Raji (cell line): Measurements from ENCODE around the gene PLAC1.

Experiments used
- POLR2A ChIP-seq: IDR thresholded peaks from 2 replicates; pipeline ENCODE4 v1.6.1; 2011; ENCODE audit warnings: low read depth, low read length, control low read depth; ENCODE audit not compliant: insufficient read depth

The PLAC1 gene

DNA sequence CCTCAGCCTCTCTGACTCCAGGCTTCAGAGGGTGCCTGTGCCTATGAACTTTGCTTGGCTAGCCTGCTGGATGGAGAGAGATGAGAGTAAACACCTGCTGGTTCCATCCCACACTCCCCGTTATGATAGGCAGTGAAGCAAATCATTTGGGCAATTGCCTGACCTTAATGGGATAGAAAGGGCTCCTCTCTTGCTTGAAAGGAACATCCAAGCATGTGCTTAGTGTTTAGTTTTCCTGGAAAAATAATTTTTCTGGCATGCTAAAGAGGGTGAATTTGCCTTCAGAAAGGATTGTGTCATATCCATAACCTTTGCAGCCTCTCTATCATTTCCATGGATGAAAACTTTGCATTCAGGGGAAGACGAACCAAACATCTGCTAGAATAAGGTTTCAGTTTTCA, 10.8 kb downstream of the PLAC1 start:
- no peak for TF ChIP-seq POLR2A

DNA sequence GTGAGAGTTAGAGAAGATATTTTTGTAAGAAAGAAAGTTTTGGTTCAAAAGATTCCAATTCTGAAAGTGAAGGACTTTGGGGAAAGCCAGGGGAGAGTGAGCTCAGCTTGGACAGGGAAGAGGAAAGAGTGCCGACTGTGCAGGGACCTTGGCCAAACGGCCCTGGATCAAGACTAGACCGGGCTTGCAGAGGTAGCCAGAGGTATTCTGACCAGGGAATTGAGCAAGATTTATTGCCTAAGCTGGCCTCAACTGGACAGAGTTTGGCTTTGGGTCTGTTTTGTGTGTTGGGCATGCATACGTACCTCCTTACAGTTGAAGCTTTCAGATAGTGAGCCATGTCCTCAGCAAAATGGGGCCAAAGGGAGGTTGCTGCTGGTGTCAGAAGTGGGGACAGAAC, 11.6 kb downstream of the PLAC1 start:
- TF ChIP-seq POLR2A: no peak

DNA sequence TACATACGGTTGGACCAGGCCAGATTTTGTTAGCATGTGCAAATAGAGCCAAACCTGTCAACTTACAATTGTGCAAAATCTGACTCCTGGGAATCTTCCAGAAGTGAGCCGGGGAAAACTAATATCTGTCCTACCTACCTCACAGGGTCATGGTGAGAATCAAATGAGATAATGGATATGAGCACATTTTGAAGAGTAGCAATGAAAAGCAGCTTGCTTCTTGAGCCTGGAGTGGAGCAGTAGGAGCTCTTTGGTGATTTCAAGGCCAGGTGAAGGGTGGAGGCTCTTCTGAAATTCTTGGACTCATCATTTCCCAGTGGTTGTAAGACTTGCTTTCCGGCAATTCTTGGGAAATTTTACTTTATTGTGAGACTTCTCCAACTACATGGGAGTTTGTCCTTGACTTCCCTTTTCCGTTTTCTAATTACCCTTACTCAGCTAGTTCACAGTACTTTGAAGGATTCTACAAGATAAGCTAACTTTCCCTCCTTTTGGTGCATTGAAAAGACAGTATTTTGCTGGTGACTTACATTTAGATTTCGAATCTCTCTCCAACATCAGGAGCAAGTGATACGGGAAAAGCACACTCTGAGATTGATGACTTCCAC, 12.2 kb downstream of the PLAC1 start:
- TF ChIP-seq POLR2A: no peak

DNA sequence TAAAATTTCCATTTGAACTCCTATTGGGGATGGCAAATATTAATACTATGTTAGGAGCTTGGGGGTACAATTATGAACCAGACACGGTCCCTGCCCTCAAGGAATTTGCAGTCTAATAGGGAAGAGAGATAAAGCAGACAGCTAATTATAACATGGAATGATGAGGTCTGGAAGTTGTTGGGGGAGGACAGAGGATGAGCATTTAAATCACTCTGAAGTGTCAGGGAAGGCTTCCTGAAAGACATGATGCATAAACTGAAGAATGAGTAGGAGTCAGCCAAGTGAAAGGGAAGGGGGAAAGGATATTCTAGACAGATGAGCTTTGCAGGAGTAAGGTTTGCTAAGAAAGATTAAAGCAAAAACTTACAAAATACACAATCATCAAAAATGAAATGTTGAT, 15.9 kb downstream of the PLAC1 start:
- no peak for TF ChIP-seq POLR2A

DNA sequence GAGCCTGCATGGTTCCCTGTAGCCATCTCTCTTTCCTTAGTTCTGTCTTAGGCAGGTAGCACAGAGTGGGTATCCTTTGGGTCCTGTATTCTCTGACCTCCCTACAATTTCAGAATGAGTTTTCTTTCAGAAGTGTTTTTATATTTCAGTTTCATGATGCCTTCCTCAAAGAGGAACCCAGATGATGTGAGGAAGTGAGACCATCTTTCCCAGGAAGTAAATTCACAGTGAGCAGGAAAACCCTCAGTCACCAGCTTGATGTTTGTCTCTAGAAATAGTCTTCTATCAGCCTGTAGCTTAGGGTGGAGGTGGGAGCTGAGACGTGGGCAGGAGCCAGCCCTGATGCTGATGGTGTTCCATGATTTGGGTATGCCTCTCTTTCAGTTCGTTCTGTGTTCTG, 16.9 kb downstream of the PLAC1 start:
- no peak for TF ChIP-seq POLR2A

DNA sequence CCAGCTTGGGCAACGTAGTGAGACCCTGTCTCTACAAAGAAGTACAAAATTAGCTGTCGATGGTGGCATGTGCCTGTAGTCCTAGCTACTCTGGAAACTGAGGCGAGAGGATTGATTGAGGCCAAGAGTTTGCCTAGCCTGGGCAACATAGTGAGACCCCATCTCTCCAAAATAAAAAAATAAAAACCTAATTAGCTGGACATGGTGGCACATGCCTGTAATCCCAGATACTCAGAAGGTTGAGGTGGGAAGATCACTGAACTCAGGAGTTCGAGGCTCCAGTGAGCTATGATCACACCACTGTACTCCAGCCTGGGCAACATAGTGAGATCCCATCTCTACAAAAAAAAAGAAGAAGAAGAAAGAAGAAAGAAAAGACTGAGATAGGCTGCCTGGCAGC, 17.4 kb downstream of the PLAC1 start:
- TF ChIP-seq POLR2A: no peak

DNA sequence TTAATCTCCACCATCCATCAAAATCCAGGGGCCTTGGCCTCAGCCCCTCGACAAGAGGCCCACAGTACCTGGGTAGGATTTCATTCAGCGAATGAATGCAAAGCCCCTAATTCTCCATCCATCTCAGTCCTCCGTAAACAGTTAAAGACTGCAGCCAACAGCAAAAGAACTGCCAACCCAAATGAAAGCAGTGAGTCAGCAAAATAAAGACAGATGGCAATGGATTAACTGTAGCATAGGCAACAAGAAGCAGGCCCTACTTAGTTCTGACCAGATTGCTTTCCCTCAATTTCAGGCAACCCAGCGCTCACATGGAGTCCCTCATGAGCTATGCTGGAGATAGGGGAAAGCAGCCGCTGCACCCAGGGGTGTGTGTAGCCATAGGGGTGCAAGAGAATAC, 21.4 kb downstream of the PLAC1 start:
- no peak for TF ChIP-seq POLR2A

DNA sequence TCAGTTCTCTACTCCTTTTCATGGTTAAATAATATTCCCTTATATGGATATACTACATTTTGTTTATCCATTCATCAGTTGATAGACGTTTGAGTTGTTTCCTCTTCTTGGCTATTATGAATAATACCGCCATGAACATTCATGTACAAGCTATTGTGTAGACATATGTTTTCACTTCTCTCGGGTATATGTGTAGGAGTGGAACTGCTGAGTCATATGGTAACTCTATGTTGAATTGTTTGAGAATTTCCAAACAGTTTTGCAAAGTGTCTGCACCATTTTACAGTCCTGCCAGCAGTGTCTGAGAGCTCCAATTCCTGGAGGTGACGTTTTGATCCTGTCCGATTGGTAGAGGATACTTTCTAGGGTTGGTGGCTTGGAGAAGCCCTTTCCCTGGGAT, 23.6 kb downstream of the PLAC1 start:
- no peak for TF ChIP-seq POLR2A

DNA sequence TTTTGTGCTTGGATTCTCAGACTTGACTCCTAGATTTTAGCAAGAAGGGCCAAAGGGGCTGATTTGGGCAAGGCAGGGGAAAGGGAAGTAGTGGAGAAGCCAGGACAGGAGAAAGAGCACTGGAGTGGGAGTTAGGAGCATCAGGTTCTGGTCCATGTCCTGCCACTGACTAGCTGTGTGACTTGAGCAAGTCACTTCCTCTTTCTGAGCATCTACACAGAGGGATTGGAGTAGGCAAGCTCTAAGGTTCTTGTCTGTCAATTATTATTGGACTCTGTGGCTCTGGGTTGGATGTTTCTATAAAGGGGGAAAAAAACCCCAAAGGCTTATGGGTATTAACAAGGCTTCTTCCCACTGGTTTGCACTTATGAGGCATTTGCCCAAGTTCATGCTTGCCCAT, 24.4 kb downstream of the PLAC1 start:
- no peak for TF ChIP-seq POLR2A

DNA sequence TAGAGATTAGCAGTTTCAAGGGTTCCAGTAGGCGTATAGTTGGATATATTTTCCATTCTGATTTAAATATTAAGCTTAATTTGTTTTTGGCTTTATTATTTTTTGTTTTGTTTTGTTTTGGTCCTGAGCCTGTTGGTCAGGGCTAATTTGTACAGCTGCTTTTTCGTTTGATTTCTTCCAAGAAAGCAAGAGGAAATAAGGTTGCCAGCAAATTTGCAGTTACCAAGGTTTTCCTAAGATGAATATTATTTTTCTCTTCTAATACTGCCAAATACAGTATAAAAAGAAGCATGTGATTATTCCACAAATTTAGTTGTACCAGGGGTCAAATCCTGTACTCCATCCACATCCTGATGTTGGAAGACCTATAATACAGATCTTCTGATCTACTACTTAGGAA, 24.9 kb downstream of the PLAC1 start:
- TF ChIP-seq POLR2A: no peak

DNA sequence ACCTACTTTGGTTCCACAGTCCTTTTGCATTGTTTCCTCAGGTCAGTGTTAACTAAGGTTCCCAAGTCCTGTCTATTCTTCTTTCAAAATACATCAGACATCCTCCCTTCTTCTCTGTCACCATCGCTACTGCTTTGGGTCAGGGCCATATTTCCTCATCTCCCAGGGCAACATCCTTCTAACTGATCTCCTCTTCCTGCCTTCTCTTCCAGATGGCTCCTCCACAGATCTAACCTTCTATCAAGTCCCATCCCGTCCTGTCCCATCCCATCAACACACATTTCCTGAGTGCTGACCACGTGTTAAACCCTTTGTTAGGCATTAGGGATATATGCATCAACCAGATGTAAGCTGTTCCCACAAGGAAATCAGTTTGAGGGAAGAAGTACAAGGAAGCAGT, 25.9 kb downstream of the PLAC1 start:
- TF ChIP-seq POLR2A: no peak

DNA sequence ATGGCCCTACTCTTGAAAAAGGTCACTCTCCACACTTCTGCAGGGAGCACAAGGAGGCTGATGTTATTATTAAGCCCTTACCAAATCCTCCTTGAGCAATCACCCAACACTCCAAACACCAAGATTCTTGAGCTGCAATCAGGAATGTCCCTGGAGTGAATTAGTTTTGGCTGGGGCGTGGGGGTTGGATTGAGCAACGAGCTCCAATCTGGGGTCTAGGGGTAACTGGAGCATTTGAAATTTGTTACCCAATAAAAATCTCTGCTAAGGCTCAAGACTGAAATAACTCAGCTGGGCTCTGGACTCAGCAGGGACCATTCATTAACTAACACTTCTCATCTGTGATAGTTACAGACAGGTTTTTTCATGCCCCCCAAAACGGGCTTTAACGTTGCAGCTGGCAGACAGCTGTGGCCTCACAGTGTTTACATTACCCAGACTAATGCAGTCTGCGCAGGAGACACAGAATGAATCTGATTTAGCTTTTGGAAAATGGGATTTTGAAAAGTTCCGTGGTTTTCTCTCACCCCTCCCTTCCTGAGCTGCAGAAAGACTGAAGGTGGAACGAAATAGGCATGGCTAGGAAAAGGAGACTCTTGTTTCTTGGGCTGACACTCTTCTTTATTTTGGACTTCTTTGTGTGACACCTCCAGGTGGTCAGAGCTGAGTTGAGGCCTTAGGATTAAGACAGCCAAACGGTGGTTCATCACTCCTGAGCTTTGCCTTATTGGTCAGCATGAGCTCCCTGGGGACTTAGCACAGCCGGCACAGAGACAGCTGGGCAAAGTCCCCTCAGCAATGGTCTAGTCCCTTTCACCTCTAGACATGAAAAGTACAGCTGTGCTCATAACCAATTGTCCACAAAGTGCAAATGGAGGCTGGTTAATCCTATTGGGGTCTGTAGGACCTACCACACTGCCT, 26.6 kb downstream of the PLAC1 start:
- TF ChIP-seq POLR2A: no peak

DNA sequence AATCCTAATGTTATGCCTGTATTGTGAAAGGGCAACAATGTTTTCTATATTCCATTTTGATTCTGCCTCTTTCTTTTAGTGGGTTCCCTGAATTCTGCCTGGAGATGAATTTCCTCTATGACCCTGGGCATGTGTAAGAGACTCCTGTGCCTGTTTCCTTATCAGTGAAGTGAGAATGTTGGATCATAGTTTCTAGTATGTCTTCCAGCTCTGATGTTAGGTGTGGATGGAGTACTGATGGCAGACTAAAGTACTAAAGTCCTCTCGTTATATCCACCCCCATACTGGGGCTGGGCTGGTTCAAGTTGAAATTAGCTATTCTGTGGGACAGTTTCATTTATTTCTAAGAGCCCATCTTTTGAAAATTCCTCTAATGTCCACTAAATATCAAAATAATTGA, 29.6 kb downstream of the PLAC1 start:
- no peak for TF ChIP-seq POLR2A

DNA sequence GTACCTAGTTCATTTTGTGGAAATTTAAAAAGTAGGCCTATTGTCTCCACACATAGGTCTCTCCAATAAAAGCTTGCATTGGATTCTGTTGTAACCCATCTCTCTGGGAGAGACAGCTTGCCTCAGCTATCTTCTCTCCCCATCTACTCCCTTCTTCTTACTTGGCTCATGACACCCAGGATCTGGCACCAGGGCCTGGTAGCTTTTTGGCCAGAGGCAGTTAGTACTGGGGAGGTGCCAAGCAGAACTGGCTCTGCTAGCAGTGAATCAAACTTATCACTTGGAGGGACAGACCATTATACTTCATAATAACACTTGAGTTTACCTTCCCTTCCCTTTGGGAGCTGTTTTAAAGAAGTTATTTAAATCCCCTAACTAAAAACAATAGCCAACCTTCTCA, 31.8 kb downstream of the PLAC1 start:
- no peak for TF ChIP-seq POLR2A

DNA sequence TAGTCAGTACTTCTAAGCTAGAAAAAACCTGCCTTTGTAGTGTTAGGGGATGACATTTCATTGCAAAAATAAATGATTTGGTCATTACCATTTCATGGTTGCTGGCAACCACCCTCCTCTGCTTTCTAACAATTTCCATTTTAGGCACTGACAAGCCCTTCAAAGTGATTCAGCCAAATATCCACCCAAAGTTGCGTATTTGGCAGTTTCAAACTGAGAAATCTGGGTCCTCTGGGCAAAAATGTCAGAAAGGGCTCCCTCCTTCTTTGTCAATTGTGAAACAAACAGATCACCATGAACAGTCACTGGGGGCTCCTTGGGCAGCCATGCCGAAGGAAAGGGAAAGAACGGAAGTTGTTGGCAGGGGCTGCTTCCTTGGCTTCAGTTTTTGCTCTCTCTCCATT, 33.0 kb downstream of the PLAC1 start:
- TF ChIP-seq POLR2A: no peak

DNA sequence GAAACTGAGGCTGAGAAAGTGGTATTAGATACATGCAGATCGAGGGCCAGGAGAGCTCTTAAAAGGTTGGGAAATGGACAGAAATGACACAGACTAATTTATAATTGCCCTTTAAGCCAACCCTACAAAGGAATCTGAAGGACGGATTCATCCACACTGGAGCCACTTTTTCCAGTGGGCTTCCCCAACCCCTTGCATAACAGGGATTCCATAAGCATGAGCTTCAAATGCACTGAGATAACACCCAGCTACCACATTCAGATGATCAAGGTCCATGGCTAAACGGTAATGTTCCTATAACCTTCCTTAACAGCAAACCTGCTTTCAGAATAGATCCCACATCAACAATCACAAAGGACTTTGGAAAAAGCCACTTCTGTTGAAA, 34.2 kb downstream of the PLAC1 start:
- no peak for TF ChIP-seq POLR2A
